ENCODE measurements around the gene MYADM.

Gene MYADM

DNA sequence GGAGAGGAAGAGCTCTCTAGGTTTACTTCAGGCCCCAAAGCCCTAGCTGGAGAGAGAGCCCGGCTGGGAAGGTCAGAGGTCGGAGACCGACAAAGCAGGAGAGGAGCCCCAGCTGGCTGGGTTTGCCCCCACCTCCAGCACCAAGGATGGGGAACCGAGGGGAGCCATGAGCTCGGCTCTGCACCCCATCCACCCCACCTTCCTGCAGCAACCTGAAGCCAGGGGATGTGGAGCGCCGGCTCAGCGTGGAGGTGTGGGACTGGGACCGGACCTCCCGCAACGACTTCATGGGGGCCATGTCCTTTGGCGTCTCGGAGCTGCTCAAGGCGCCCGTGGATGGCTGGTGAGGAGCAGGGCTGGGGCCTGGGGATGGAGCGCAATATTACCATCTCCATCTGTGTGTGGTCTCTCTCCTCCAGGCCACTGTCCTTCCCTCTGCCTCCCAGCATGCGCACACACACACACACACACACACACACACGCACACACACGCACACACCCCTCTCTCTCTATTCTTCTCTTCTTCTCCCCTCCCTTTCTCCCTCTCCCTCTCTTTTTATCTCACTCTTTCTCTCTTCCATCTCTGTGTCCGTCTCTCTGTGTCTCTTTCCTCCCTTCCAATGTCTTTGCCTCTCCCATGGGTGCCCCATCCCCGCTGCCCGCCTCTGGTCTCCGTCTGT is 24.8 kb downstream of the MYADM start:
- DNase-seq: no peak

DNA sequence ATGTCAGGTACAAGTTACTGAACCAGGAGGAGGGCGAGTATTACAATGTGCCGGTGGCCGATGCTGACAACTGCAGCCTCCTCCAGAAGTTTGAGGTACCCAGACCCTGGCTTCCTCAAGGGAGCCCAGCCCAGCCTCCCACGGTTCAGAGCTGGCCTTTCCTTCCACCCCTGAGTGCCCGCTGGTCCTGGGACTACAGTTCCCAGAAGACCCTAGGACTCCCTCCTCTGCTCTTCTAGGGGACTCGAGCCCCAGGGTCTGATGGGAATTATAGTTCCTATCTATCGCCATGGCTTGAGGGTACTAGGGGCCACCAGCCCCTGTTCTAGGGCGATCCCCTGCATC is 25.3 kb downstream of the MYADM start:
- DNase-seq: no peak

DNA sequence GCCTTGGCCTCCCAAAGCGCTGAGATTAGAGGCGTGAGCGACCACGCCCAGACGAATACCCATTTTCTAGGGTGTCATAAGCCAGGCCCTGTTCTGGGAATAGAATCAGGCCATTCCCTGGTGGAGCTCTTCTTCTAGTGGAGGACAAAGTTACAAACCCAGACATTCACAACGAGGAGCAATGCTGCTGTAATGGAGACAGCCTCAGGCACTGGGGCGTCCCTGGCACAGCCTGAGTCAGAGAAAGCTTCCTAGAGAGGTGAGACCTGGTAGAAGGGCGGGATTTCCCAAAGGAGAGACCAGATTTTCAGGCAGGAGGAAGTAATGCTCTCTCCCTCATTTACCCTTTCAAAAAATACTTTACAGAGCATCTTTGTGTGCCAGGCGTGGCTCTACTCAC is 27.0 kb downstream of the MYADM start:
- DNase-seq: no peak

DNA sequence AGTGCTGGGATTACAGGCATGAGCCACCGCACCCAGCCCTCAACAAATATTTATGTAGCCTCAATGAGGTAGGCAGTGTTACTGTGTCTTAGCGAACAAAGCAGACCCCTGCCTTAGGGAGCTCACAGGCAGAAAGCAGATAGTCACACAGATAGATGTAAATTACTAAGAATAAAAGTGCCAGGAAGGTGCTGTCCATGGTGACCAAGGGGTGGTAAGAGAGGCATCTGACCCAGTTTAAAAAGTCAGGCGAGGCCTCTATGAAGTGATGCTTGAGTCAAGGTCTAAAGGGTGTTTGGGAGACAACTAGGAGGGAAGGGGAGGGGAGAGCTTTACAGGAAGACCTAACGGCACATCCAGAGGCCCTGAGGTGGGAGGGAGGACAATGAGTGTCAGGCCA is 29.0 kb downstream of the MYADM start:
- DNase-seq: no peak

DNA sequence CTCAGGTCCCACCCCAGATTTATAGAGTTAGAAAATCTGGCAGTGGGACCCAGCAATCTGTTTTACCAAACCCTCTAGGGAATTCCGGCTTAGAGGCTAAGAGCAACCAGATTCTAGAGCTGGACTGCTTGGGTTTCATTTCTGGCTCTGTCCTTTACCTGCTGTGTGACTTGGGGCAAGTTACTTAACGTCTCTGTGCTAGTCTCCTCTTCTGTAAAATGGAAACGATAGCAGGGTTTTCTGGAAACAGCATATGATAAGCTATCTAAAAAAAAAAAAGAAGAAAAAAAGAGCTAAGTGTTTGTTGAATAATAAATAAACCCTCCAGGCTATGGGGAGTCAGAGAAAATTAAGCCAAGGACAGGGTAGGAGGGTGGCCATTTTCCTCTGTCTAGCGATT is 29.8 kb downstream of the MYADM start:
- DNase-seq: no peak

DNA sequence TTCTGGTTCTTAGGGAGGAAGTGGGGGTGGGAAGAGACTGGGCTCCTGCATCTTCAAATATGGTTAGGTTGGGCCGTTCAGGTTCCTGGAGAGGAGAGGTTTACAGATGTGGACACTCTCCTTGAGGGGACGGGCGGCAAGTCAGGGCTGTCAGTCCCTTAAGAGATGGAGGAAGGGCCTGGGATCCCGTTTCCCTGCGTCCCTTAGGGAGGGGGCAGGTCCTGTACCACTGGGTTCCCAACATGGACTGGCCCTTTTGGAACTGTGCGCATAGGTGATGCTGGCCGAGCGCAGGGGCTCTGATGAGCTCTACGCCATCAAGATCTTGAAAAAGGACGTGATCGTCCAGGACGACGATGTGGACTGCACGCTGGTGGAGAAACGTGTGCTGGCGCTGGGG is 30.5 kb downstream of the MYADM start:
- no peak for DNase-seq

DNA sequence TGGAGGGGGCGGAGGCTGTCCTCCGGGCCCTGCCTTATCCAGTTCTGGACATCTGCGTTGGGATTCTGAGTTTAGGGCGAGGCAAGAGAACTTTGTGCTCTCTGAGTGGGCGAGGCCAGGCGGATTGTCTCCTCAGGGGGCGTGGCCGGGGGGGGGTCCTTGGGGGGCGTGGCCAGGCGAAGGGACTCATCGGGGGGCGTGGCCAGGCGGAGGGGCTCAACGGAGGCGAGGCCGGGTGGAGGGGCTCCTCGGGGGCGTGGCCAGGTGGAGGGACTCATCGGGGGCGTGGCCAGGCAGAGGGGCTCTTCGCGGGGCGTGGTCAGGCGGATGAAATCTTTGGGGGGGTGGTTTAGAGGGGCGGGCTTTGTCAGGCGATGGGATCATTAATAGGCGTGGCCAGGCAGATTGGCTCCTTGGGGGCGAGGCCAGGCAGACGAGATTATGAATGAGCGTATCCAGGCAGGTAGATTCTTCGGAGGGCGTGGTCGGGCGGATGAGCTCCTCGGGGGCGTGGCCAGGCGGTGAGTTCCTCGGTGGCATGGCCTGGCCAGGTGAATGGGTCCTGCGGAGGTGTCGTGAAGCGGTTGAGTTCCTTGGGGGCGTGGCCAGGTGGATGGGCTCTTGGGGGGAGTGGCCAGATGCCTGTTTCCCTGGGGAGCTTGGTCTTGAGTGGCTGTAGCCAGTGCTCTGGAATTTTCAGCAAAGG is 31.1 kb downstream of the MYADM start:
- peak; percentile 33 for DNase-seq

DNA sequence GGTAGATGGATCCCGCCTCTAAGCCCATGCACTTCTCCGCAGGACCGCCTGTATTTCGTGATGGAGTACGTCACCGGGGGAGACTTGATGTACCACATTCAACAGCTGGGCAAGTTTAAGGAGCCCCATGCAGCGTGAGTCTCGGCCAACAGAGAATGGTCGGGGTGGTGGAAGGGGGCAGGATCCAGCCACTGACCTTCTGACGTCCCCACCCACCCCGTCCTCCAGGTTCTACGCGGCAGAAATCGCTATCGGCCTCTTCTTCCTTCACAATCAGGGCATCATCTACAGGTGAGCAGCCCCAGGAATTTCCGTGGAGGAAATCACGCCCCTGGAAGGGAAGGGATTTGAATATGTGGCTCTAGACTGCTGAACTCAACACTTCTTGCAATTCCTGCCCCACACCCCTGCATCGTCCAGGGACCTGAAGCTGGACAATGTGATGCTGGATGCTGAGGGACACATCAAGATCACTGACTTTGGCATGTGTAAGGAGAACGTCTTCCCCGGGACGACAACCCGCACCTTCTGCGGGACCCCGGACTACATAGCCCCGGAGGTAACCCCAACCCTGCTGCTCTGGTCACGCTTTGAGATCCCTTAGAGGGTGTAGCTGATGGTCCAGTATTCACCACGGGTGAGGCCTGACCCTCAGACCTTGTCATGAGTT is 32.6 kb downstream of the MYADM start:
- no peak for DNase-seq

DNA sequence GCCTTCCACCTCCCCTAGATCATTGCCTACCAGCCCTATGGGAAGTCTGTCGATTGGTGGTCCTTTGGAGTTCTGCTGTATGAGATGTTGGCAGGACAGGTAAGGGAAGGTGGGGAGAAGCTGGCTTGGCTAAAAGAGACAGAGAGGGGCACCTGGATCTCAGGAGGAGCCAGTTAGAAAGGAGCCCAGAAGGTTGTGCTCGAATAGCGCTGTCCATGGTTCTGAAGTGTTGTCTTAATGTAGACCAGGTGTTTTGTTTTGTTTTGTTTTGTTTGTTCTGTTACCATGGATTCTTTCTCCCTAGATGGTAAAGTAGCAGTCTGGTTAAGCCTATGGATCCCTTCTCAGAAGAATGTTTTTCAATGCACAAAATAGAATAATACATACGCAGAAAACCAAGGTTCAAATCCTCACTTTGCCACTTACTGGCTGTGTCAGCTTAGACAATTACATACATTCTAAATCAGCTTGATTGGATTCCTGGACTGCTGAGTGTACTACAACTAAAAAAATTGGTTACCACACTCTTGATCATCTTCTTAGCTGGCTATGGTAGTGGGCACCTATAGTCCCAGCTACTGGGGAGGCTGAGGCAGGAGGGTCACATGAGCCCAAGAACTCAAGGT is 35.5 kb downstream of the MYADM start:
- DNase-seq: no peak

DNA sequence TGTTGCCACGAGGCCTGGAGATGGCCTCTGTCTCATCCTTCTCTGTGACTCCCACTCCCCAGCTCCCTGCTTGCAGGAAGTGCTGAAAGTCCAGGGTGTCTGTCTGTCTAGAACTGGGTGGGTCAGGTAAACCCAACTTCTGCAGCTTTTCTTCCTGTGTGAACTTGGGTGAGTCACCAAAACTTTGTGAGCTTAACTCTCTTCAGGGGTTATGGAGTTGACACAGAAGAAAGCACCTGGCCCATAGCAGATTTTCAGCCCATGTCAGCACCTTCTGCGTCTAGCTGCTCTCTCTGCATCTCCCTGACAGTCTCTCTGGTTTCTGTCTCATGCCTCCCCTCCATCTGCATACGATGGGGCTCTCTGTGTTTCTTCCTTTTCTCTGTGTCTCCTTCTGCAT is 37.2 kb downstream of the MYADM start:
- DNase-seq: no peak

DNA sequence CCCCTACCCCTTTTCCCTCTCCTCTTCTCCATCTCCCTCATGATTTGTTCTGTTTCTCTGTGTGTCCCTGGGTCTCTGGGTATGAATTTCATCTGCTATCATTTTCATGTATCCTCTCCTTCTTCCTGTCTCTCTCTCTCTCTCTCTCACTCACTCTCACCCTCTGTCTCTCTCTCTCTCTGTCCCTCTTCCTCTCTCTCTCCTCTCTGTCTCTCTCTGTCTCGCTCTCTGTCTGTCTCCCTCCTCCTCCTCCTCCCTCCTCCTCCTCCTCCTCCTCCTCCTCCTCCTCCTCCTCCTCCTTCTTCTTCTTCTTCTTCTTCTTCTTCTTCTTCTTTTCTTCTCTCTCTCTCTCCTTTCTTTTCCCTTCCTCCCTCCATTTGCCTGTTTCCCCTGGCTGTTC is 38.1 kb downstream of the MYADM start:
- DNase-seq: no peak

DNA sequence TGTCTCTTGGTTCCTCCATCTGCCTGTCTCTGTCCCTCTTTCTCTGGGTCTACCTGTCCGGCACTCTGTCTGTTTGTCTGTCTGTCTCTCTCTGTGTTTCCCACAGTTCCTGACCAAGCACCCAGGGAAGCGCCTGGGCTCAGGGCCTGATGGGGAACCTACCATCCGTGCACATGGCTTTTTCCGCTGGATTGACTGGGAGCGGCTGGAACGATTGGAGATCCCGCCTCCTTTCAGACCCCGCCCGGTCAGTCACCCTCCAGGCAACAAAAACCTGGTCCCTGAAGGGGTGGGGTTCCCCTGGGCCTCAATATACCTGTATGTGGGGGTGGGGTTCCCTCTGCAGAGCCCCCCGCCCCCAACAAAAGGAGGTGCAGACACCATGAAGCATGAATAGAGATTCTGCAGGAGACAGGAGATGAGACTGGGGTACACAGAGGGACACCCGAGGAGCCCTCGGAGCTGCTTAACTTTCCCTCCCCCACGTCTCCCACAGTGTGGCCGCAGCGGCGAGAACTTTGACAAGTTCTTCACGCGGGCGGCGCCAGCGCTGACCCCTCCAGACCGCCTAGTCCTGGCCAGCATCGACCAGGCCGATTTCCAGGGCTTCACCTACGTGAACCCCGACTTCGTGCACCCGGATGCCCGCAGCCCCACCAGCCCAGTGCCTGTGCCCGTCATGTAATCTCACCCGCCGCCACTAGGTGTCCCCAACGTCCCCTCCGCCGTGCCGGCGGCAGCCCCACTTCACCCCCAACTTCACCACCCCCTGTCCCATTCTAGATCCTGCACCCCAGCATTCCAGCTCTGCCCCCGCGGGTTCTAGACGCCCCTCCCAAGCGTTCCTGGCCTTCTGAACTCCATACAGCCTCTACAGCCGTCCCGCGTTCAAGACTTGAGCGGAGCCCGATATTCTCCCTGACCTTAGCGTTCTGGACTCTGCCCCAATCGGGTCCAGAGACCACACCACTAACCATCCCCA is 38.8 kb downstream of the MYADM start:
- peak; percentile 81 for DNase-seq

DNA sequence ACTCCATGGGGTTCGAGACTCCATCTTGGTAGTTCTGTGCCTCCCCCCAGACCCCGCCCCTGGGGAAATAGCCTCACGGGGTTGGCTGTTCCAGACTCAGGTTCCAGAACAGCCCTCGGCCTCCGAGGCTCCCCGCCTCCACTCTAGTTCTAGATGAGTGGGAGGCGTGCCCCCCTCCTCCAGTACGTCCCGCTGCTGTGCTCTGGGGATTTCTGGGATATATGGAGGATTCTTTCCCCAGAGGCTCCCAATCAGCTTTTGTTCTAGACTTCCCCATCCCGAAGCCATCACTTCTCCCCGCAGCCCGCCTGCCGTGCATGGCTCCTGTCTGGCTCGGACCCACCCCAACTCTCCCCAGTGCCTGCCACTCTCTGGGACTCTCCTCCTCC is 39.5 kb downstream of the MYADM start:
- DNase-seq: no peak

DNA sequence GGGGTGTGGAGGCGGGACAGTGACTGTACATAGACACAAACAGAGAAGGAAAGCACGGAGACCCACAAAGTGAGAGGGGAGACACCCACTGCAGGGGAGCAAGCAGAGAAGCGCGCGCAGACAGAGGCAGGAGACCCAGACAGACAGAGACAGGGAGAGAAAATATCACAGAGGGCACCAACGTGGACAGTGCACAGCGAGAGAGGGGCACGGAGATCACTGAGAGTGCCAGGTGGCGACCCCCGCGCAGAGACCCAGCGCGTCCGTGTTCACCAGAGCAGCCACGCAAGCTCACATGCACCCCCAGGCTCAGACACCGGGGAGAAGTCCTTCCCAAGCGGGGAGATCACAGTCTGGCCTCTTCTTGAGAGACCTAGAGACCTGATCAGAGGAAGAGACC is 40.0 kb downstream of the MYADM start:
- no peak for DNase-seq

DNA sequence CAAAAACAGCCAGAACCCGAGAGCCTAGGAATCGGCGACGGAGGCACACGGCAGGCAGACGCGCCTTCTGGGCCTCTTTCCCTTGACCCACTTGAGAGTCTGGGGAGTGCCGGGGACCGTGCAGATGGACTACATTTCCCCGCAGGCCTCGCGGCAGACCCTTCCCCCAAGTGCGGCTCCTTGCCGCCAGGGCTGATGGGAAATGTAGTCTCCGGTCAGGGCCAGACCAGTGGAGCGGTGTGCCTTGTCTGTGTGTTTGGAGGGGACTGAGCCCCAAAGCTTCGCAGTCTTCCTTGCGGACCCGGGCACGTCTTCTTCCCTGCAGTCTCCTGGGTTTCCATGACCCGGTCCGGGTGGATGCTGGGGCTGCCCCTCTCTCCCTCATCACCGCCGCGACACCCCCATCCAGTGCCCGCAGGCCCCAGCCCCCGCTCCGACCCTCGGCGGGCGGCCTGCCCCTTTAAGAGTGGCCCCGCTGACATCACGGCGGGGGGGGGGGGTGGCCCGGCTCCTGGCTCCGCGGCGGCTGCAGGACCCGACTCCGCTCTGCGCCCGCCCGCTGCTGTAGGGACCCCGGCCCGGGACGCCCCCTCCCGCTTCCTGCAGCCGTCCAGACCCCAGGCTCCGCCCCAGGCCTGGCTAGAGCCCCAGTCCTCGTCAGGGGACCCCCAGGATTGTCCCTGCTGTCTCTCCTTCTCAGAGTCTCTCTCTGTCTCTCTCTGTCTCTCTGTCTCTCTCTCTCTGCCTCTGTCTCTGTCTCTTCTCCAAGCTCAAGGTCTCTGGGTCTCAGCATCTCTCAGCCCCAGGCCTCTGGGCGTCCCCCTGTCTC is 40.6 kb downstream of the MYADM start:
- peak; percentile 76 for DNase-seq

DNA sequence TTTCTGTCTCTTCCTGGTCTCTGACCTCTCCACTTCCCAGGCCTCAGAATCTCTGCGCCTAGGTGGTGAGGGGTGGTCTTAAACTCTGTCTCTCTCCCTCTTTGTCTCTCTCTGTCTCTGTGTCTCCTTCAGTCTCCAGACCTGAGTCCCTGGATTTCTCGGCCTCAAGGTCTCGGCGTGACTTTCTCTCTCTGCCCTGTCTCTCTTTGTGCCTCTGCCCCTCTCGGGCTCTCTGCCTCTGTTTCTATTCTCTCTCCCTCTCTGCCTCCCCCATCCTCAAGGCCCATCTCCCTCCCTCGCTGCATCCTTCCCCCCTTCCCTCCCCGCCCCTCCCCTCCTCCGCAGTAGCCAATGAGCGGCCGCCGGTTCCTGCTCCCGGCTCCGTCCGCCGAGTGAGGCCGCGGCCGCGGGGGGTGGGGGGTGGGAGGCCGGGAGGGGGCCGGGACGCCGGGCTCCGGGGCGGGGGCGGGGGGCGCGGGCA is 41.3 kb downstream of the MYADM start, which contains the start of gene CACNG7:
TSS of gene CACNG7 (plus strand) at position 344 of the 481 bp plus-strand sequence. CDS start 3,554 bp downstream, outside the sequence.
- DNase-seq: no peak

DNA sequence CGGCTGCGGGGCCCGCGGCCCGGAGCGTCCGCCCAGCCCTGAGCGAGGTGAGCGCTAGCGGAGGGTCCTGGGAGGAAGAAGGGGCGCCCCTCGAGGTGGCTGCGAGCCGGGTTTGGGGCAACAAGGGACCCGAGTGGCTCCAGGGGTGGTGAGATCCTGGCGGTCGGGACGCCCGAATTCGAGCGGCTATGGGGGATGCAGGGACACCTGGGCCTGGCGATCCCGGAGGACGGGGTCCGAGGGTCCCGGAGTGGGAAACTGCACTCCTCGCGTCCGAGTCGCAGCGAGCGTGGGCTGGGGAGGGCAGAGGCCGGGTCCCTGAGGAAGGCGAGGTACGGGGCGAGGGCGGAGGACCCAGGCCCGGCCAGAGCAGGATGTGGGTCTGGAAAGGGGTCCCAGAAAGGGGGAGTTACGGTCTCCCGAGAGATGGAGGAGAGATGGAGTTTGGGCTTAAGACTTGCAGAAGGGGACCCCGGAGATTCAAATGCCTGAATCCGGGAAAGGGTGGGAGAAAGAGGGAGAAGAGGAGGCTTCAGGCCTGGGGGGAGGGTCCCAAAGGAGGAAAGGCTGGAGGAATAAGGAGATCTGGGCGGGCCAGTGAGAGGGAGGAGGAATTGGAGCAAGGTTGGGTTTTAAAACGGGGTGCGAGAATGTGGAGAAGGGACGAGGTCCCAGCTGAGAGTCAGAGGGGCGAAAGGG is 41.9 kb downstream of the MYADM start:
- no peak for DNase-seq

DNA sequence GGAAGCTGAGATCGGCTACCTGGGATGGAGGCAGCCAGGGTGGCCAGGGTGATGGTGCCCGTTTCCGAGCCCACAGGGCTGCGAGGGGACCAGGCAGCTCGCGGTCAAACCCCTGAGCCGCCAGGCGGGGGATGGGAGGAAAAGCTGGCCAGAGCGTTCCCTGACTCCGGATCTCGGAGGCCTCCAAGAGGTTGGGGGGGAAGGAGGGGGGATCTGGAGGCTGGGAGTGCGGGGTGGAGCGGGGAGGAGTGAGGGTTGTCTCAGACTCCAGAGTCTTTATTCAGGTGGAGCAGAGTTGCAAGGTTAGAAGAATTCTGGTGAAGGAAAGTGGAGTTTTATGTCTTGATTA is 42.5 kb downstream of the MYADM start:
- no peak for DNase-seq

DNA sequence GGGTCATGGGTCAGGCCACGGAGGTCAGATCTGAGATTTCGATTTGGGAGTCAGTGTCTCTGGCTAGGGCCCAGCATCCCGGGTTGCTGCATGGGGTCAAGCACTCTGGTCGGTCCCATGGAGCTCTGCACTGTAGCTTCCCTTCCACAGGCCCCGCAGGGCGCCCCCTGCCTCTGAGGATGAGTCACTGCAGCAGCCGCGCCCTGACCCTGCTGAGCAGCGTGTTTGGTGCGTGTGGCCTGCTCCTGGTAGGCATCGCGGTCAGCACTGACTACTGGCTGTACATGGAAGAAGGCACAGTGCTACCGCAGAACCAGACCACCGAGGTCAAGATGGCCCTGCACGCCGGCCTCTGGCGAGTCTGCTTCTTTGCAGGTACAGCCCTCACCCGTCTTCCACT is 45.0 kb downstream of the MYADM start:
- peak; percentile 36 for DNase-seq

DNA sequence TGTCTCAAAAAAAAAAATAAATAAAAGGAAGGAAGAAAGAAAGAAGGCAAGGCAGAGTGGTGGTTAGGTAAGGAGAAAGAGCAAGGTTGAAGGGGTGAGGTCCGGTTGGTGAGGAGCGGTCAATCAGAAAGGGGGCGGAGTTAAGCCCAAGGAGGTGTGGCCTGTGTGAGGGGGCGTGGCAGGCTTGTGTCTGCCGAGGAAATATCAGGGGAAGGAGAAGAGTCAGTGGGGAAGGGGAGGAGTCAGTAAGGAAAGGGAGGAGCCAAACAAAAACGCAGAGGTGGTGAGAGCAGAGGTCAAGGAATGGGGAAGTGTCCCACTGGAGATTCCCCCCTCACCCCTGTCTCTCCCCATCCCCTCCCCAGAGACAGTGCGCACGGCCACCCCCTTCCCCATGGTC is 47.3 kb downstream of the MYADM start:
- DNase-seq: no peak

DNA sequence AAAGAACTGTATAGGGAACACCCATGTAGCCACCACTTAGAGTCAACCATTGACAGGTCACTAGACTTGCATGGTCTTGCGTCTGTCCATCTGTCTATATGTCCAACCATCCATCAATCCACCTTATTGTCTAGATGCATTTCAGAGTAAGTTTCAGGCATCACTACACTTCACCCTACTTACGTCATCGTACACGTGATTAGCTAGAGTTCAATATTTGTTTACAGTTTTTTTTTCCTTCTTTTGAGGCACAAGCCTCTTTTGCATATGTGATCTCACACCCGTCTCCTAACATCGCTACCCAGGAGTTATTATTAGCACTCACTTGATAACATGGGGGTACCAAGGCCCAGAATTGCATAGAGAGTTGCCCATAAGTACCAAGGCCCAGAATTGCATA is 48.3 kb downstream of the MYADM start:
- no peak for DNase-seq

Data from activated CD4-positive, alpha-beta T cell treated with anti-CD3 and anti-CD28 coated beads for 48 hours (primary cell).